ENCODE data around the gene LRTM2.

Gene LRTM2

DNA sequence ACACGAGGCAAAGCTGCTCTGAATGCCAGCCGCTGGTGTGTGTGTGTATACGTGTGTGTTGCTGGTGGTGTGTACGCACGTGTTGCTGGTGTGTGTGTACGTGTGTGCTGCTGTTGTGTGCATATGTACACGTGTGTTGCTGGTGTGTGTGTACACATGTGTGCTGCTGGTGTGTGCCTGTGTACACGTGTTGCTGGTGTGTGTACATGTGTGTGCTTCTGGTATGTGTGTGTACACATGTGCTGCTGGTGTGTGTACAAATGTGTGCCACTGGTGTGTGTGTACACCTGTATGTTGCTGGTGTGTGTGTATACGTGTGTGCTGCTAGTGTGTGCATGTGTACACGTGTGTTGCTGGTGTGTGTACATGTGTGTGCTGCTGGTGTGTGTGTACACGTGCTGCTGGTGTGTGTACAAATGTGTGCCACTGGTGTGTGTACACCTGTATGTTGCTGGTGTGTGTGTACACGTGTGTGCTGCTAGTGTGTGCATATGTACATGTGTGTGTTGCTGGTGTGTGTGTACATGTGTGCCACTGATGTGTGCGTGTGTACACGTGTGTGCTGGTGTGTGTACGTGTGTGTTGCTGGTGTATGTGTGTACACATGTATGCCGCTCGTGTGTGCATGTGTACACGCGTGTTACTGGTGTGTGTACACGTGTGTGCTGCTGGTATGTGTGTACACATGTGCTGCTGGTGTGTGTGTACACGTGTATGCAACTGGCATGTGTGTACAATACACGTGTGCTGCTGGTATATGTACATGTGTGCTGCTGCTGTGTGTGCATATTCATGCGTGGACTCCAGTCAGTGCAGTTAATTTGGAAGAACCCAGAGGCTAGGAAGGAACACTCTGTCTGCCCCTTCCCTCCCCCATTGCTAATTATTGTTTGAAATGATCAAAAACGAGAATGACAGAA is 50.9 kb downstream of the LRTM2 start:
- no peak for DNase-seq

DNA sequence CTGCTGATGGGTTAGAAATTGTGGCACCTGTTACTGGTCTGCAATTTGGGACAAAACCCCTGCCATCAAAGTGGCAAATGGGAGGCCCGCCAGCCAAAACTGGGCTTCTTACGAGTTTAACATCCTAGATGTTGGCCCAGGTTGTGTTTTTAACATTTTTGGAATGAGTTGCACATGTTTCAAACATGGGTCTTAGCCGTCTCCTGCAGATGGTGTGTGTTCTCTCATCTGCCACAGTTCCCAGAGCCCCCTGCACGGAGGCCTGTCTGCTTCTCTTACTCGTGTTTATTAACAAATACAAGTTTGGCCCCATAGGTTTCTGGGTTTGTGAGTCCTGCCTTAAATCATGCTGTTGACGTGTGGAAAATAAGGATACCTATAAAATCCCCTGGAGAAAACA is 51.6 kb downstream of the LRTM2 start:
- DNase-seq = no peak

DNA sequence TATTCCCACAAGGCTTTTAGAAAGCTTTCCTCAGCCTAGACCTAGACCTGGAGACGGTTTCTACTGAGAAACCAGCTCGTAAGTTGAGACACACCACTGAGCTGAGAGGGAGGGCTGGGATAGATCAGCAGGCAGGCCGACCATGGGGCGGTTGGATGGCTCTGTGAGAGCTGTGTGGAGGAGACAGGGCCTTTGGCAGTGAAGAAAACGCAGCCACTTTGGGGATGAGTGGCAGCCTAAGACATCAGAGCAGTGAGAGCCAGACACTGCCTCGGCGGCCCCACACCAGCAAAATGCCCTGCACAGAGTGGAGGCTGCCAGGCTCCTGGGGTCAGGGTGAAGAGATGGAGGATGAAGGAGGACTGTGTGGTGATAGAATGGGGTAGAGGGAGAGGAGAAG is 52.1 kb downstream of the LRTM2 start:
- DNase-seq = no peak

DNA sequence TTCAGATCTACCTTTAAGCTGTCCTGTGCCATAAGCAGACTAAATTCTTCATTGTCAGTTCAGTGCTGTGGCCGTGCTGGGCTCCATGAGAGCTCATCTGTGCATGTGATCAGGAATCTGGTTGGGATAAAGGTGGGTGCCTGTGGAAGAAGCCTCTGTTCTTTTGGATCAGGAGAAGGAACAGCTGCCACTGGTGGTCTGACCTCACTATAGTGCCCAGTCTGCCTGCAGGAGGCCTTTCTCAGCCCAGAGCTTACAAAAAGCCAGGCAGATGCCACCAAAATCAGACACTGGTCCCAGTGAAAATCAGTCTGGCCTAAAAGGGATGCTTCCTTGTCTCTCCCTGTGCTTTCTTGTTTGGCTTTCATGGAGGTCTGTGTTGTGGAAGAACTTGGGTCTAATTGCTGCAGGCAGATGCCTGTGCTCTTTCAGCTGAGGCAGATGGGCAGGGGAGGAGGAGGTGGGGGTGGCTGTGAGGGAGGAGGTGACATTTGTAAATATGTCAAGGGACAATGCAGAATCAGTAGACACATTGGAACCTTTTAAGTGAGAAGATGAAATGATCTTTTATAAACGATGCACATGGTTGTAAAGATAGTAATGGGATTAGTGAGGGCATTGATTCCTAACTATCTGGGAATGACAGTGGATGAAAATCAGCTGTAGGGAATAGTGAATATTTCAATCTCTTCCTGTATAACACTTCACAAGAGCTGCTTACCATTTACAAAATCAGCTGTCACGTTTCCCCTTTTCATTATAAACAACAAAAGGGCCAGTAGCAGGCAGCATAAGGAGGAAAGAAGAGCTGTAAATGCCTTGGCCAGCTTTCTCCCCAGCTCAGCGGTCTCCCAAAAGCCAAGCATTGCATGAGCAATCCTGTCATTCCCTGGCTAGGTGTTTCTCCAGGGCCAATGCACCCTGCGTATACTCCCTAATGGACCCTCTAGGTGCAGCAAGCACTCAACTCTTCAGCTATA is 53.5 kb downstream of the LRTM2 start:
- DNase-seq = no peak

DNA sequence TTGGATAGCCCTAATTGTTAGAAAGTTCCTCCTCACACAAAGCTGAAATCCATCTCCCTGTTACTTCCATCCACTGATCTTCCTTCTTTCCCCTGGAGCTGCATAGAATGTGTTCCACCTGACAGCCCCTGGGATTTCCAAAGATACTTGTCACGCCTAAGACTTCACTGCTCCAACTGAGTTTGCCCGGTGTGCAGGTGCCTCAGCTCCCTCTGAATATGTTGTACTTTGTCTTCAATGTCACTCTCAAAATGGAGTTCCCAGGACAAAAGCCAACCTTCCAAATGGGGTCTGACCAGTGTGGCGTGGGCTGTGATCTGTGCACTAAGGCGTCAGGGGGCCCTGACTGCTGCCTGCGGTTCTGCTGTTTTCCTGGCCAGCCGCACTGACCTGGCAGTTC is 55.2 kb downstream of the LRTM2 start:
- DNase-seq = no peak

DNA sequence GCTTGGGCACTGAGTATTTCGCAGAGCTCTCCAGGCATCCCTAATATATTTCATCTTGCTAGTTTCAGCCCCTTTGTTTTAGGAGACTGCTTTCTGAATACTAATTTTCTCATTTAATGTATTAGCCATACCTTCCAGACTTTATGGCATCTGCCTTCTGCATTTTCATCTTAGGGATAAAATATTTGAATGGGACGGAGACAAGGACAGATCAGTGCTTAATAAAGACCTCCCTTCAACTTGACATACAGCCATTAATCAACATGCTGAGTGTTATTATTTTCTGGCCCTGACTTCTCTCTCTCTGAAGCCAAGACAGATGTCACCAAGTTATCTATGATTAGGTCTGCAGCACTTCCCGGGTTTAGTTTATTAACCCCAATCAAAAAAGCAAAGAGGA is 55.7 kb downstream of the LRTM2 start:
- no peak for DNase-seq

DNA sequence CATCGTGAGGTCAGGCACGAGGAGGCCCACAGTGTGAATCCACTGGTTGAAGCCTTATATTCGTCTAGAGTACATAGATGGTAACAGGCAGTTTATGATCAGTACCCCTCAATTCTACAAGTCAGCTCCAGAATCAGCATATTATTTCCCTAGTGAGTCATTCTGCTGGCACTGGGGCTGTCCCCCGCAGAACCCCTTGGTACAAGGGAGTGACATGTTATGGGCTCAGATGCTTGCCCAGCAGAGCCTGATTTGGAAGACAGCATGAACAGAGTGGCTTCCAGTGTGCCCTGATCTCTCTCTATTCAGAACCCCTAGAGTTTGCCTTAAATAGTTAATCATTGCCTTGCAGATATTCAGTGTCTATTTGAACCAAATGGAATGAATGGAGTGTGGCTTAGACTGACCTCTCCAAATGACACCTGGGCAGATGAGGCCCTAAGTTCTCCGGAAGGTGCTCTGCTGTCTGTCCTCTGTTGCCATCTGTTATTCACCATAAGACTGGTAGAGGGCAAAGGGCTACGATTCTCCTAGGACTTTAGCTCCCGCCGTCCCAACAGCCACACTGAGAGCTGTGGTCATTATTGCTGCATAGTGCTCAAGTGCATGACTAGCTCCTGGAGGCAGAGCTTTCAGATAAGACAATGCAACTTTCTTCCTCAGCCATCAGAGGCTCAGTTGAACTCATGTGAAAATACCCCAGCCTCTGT is 57.0 kb downstream of the LRTM2 start:
- DNase-seq = no peak

DNA sequence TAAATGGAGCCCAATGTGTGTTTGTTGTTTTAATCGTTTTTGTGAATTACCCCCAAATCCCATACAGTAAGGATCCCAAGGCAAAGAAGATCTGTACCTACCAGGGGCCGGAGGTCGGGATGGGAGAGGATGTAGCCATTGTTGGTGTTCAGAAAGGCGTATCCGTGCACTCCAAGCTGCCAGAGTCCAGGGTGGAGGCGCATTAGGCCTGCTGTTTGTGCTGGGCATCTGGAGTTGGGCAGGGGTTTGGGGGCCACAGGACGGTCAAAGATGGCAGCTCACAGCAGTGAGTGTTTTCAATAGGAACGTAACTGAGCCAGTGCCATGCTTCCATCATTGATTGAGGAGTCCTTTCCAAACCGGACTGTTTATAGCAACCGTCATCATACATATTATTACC is 57.8 kb downstream of the LRTM2 start:
- DNase-seq = no peak

DNA sequence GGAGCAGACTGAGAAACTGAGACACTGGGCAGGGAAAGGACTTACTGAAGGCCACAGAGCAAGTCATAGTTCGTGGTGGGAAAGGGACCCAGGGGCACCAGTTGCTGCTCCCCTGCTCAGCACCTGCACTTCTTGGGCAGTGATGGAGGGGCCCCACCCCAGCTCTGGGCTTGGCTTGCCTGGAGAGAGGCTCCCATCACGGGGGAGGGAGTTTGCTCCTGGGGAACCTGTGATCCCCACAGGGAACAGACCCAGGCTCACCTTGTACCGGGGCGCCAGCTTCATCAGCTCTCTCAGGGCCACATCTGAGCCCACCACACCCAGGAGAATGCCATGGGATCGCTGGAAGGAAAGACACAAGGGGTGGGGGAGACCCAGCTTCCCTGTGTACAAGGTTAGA is 58.3 kb downstream of the LRTM2 start:
- no peak for DNase-seq

DNA sequence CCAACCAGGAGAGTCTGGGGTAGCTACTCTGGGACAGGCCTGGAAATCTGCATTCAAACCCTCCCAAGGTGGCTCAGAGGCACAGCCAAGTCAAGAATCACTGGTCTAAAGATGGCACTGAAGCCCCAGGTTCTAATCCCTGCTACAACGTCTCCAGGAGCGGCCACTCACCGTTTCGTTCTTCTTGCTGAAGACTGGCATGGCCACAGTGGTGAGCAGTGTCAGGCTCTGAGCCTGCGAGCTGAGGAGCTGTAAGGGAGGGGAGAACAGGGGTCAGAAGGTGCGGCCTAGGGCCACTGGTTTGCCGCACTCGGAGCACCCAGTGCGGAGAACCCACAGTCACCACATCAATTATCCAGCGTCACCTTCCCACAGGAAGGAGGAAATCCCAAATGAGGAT is 59.3 kb downstream of the LRTM2 start:
- DNase-seq = no peak

DNA sequence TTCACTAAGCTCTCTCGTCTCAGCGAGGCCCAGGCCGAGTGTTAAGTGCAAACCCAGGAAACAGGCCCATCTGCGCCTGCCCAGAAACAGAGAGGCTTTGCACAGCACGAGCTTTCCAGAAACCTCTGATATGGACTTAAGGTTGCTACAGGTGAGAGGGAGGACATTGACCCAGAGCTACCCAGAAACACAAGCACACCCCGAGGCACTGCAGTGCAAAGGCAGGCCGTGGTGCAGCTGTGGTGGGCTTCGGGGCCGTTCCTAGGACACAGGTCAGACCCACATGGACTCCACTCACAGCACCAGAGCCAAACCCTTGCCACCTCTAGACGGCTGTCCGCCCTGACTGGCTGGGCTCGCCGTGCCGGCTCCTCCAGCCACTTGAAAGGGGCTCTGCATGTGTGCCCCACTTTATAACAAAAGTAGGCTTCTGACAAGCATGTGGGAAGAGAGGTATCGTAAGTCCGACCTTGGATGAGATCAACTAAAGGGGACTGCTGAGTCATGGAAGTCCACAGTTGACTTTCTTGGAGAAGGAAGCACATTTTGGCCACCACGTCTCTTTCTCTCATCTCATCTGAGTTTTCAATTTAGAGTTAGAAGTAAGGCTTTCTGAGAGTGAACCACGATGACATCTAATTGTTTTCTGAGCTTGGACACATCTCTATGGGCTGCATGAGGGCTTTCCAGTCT is 59.9 kb downstream of the LRTM2 start:
- DNase-seq = no peak

DNA sequence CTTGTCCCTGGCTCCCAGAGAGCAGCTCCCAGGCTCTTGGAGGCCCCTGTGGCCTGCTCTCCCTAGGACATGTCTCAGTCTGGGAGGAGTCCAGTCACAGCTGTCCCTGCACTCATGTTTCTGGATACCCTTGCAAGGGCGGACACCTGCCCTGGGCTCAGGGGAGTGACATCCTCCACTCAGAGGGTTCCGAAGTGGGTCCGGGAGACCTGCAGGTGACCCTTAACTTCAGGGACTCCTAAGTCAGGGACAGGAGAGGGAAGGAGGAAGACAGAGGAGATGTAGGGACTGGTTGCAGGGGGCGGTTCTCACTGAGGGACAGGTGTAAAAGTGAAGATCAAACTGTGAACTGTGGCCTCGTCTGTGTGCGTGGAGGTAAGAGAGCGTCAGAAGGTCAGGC is 60.5 kb downstream of the LRTM2 start:
- no peak for DNase-seq

DNA sequence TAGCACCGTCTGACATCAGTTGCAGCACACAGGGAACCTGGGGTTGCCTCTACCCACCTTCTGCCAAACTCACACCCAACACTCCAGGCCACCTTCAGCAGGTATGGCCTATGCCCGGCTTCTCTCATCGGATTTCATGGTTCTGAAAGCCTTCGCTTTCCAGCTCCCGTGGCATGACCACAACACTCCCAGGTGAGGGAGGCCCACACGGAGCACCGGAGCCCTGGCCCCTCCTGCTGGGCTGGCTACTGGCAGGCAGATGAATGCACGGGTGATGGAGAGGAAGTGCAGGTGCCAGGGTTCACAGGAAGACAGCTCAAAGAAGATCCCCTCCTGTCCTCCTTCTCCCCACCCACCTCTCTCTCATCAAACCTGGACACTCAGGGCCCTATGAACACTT is 60.9 kb downstream of the LRTM2 start:
- no peak for DNase-seq

DNA sequence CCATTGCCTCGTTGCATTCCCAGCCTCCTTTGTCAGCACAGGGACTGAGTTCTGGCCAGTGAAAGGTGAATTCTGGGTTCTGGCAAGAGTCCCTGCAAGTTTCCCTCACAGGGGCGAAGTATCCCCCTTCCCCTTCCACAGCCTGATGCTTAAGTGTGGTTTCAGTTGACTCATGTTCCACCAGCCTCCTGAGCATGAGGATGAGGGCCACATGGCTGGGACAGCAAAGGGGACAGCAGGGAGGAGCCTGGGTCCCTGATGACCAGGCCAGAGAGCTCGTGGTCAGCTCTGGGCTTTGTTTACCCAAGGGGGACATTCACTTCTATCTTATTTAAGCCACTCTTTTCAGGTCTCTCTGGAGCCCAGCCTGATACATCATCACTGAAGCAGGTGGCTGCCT is 61.6 kb downstream of the LRTM2 start:
- DNase-seq = no peak

DNA sequence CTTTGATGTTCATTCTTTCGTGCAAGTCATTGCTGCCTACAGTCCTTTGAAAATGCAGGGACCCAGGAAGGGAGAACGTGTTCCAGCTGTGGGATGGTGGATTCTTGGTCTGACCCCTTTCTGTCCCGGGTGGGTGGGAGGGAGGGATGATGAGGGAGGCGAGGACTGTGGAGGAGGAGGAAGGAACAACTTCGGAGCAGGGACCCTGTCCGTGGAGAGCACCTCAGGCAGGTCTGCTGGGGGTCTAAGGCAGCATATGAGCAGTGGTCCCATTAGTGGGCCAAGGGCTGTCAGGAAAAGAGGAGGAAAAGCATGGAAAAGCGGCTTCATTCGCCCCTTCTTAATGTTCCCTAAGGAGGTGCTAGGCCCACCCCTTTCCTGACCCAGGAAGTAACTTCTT is 62.0 kb downstream of the LRTM2 start:
- DNase-seq = no peak

DNA sequence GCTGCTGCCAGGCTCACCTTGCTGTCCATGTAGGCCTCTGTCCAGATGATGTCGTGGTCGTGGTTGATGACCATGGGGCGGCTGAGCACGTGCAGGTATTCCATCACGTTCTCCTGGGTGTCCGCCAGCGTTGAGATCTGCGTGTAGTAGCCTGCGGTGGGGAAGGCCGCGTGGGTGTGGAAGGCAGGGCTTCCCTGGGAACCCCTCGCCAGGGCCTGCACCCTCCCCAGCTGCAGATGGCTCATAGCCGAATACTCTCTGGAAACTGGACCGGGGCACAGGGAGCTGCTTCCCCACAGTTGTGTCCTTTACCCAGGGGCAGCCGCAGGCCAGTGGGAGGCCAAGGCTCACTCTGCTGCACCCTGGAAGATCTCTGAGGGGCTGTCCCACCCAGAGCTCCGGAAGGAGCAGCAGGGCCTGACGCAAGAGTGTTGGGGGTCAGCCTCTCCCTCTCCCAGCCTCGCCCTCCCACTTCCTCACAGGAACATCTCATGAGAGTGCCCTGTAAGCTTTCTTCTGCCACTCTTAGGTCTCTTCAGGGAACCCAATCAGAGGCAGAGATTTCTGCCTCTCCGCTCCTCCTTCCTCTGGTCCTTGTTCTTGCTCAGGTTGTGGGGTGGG is 62.6 kb downstream of the LRTM2 start:
- no peak for DNase-seq

DNA sequence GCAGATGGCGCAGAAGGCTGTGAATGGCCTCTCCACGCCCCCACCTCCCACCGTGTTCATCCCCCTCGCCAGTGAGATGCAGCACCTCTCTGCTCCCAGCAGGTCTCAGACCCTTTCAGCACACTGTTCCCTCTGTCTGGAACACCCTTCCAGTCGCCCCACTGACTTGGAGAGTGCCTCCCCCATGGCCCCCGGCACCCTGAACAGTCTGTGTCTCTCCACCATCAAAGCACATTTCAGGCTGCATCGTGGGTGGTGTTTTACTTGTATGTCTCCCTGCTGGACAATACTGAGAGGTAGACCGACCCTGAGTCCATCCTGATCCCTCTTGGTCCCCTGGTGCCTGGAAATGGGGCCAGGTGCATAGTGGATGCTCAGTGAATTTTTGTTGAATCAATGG is 63.1 kb downstream of the LRTM2 start:
- no peak for DNase-seq

DNA sequence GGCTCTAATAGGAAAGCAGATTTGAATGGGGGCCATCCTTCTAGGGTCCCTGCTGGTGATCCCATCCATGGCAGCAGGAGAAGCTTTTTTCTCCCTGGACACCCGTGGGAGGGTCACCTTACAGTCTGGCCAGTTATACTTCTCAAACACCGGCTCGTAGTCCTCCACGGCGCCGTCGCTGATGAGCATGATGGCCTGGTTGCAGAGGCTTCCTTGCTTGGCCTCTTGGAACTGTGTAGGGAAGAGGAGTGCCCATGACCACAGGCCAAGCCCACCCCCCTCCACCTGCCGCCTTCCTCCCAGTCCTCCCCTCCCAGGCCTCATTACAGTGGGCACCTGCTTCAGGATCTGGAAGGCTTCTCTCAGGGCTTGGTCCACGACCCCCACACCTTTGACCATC is 64.3 kb downstream of the LRTM2 start:
- no peak for DNase-seq

DNA sequence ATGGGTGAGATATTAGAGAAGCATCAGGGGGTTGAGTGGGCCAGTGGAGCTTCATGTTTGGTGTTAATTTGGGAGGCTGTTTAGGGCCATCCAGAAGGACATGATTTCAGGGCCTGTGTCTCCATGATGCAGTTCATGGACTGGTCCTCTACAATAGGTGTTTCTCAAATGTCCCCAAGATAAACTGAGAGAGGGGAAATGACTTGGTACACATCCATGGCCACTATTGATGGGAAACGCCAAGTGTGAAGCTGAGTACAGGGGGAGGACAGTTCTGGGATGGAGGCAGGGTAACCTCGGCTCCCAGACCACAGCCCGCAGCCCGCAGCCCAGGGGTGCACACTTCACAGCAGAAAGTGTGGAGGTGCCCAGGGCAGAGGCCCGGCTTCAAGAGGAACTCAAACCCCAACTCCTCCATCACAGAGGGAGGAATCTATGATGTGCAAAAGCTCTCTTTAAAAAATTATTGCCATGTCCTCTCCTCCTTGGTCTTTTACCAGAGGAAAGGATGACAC is 64.8 kb downstream of the LRTM2 start:
- DNase-seq = no peak

DNA sequence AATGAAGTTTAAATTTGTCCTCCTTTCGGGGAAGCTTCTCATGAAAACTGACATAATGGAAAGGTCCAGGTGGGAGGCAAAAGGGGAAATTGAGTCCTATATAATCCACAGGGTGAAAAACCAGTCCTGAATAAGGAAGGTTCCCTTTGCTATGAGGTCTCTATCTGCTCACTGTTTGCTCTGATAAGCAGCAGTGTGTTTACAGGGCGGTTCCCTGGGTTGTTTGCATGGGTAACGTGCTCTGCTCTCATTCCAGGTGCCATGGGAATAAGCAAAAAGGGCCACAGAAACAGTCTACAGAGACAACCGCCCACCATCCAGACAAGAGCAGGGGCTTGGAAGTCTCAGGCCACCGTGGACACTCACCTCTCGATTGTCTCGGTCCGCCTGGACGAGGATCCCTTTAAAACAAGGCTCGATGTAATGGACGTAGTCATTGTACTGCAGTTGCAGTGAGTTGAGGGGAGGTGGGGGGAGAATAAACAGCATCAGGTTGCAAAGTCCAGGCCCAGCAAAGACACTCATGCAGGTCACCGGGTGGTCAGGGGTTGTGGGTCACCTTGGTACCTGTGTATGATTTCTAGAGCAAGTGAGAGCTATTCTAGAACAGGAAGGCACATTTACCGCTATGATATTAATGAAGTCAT is 65.4 kb downstream of the LRTM2 start:
- DNase-seq = no peak
